Fibroblast of lung (primary cell): ENCODE data around the gene IL31RA. TPM values are rescaled to one million over a fixed set of nuclear protein-coding genes. Genes with fewer than 3 reads are reported as not detected.

Source experiments
- DNase-seq, 2 donors: peaks; one replicate each; pipeline versions ENCODE4 v3.0.0 to v3.0.0-alpha.2; 2010; ENCODE audit warnings: low read depth in 2 of 2
- H2AFZ ChIP-seq: 2 replicates; pipeline ENCODE4 v1.5.1; 2012; ENCODE audit warnings: low read length, control low read depth, inconsistent platforms
- H3K27ac ChIP-seq: 2 replicates; pipeline ENCODE4 v1.5.1; 2011; ENCODE audit warnings: low read length, control low read depth; ENCODE audit not compliant: insufficient read depth
- H3K27me3 ChIP-seq: 2 replicates; pipeline ENCODE4 v1.5.1; 2011; ENCODE audit warnings: mild to moderate bottlenecking, low read length; ENCODE audit not compliant: control insufficient read depth, insufficient read depth
- H3K36me3 ChIP-seq: 2 replicates; pipeline ENCODE4 v1.5.1; 2011; ENCODE audit warnings: low read length; ENCODE audit not compliant: control insufficient read depth, insufficient read depth
- H3K4me1 ChIP-seq: 2 replicates; pipeline ENCODE4 v1.5.1; 2011; ENCODE audit warnings: low read length; ENCODE audit not compliant: control insufficient read depth, insufficient read depth; ENCODE audit errors: extremely low read depth
- H3K4me2 ChIP-seq: 2 replicates; pipeline ENCODE4 v1.5.1; 2011; ENCODE audit warnings: low read length, control low read depth; ENCODE audit not compliant: insufficient read depth; ENCODE audit errors: extremely low read depth
- H3K4me3 ChIP-seq, 4 experiments: fragments of 200-600 bp in 1 of 4; sonication (generic) in 1 of 4; replicated peaks in 1 of 4; 2 replicates each; pipeline ENCODE4 v1.5.1; 2011 to 2016; ENCODE audit warnings: low read length in 4 of 4, low read depth in 3 of 4, mild to moderate bottlenecking in 3 of 4, control low read depth in 2 of 4, inconsistent platforms in 1 of 4, mixed read lengths in 1 of 4; ENCODE audit not compliant: insufficient read depth in 1 of 4; ENCODE audit errors: control extremely low read depth in 1 of 4
- H3K79me2 ChIP-seq: 2 replicates; pipeline ENCODE4 v1.5.1; 2012; ENCODE audit warnings: mild to moderate bottlenecking, low read length, inconsistent platforms; ENCODE audit not compliant: control insufficient read depth, insufficient read depth
- H3K9ac ChIP-seq: 2 replicates; pipeline ENCODE4 v1.5.1; 2011; ENCODE audit warnings: mild to moderate bottlenecking, low read length, control low read depth; ENCODE audit not compliant: insufficient read depth
- H3K9me3 ChIP-seq: 2 replicates; pipeline ENCODE4 v1.5.1; 2012; ENCODE audit warnings: low read depth, low read length; ENCODE audit not compliant: control insufficient read depth, insufficient read depth
- H4K20me1 ChIP-seq: 2 replicates; pipeline ENCODE4 v1.5.1; 2011; ENCODE audit warnings: low read length; ENCODE audit not compliant: control insufficient read depth, insufficient read depth; ENCODE audit errors: extremely low read depth
- CTCF ChIP-seq, 2 donors: IDR thresholded peaks in 1 of 2; conservative IDR thresholded peaks in 1 of 2; 1 replicate in 1 of 2; 2 replicates in 1 of 2; pipeline ENCODE4 v1.5.1; 2011 to 2012; ENCODE audit warnings: low read length in 2 of 2, control low read depth in 1 of 2, inconsistent platforms in 1 of 2, low read depth in 1 of 2, mild to moderate bottlenecking in 1 of 2
- EZH2 ChIP-seq: IDR thresholded peaks from 2 replicates; pipeline ENCODE4 v1.5.1; 2012; ENCODE audit warnings: low read length, control low read depth, mild to moderate bottlenecking; ENCODE audit errors: missing control alignments
- polyA plus RNA-seq, 2 donors: library from polyadenylated mRNA; depleted of rRNA in 1 of 2; stranded (reverse) in 1 of 2; unstranded in 1 of 2; fragments of >200 nt; gene quantifications; 2 replicates each; pipeline ENCODE4 v1.2.1, GENCODE V29; 2011 to 2012; ENCODE audit warnings: missing spikeins in 1 of 2
- total RNA-seq: library from RNA; depleted of rRNA; stranded (reverse); fragments of >200 nt; gene quantifications from 2 replicates; pipeline ENCODE4 v1.2.1, GENCODE V29; 2014

IL31RA gene
- total and polyA plus RNA-seq, 2 donors (not counting 1 experiment from before 2014, with no cell fraction given) = 0.28 to 2.6 TPM

GRCh38 chr5:55916986-55917385 is 65.8 kb downstream of the IL31RA start:
- H3K27ac ChIP-seq = no peak overlapping the region
- no peak for TF ChIP-seq CTCF (conservative IDR thresholded peaks at IDR 0.05 in 1 of 2, IDR thresholded peaks at IDR 0.05 in 1 of 2; ENCODE audit: low read depth in 1 of 2, low read length in 2 of 2)
- no peak for TF ChIP-seq EZH2
- H3K9me3 ChIP-seq = no peaks in the 10 kb centered on the region
- no peaks in the 10 kb centered on the region for H3K36me3 ChIP-seq
- no peak for DNase-seq
- no peak overlapping the region for H3K4me2 ChIP-seq
- H4K20me1 ChIP-seq = no peaks in the 10 kb centered on the region
- no peak overlapping the region for H3K4me3 ChIP-seq
- no peak overlapping the region for H2AFZ ChIP-seq
- no peak overlapping the region for H3K9ac ChIP-seq
- H3K79me2 ChIP-seq = no peaks in the 10 kb centered on the region
- H3K4me1 ChIP-seq = no peaks in the 10 kb centered on the region
- H3K27me3 ChIP-seq = no peaks in the 10 kb centered on the region

DNA sequence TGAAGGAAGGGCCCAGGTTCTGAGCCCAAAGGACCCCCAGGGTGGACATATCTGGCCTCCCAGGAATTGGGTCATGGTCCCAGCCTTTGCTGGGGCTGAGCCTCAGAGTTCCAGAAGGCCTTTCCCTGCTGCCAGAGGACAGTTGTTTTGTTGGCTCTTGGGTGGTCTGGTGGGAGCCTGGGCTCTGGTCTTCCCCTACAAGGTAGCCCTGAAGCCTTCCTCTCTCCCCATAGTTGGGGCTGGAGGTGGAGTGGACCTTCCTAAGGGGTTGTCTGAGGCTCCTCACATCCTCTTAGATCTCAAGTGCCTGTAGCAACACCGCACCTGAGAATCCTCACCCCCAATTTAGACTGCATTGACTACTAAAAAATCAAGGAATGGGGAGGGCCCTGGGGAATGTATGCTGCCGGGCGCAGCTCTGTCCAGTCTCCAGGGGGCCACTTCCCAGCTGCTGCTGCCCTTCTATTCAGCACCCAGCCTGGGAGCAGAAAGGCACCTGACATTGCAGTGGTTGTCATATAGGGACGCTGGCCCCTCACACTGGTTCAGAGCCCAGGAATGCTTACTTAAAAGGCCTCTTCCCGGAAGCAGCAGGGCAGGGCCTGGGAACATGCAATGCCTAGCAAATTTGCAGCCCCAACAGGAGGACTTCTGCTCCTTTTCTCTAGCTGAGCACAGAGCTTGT is 66.4 kb downstream of the IL31RA start:
- H3K4me1 ChIP-seq = no peaks in the 10 kb centered on the region
- no peak overlapping the region for H3K4me2 ChIP-seq
- no peaks in the 10 kb centered on the region for H3K9me3 ChIP-seq
- no peak overlapping the region for H3K9ac ChIP-seq
- H3K36me3 ChIP-seq = no peaks in the 10 kb centered on the region
- H3K4me3 ChIP-seq = no peak overlapping the region
- no peaks in the 10 kb centered on the region for H4K20me1 ChIP-seq
- no peaks in the 10 kb centered on the region for H3K79me2 ChIP-seq
- TF ChIP-seq EZH2 = no peak
- no peak for DNase-seq
- H3K27ac ChIP-seq = no peak overlapping the region
- H3K27me3 ChIP-seq = no peaks in the 10 kb centered on the region
- no peak overlapping the region for H2AFZ ChIP-seq

DNA sequence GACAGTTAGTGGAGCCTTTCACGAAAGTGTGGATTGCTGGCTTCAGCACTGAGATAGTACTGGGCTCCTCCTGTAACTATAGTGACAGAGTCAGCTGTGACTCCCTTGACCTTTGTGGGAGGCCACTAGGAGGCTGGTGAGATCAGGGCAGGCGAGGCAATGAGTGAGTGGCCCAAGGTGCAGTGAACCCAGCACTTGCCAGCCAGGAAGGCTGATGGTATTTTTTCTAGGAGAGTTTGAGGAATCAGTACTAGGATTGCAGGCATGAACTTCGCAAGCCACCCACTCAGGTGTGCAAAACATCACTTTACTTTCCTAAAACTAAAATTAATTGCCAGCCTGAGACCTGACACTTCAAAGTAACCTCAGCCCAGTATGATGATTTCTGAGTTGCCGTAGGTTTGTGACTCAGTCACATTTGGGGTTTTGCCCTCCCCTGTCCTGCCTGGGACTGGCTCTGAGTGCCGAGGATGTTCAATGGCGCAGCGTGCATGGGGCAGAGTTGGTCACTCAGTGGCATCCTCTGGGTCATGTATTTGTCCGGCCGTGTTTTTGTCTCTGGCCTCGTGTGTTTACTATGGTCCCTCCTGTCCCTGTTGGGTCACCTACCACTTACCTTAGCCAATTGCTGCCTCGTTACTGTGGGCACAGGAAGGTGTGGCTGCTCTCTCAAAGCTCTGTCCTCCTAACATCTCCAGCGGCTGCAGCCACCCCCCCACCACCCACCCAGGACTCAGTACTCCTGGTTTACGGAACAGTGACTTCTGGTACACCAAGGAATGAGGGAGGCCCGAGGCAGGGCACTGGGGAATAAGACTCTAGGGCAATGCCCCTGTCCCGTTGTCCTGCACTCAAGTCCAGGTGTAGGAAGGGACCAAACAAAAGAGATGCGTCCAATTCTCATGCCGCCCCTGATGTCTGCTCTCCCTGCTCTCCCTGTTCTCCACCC is 67.2 kb downstream of the IL31RA start:
- Histone ChIP-seq H3K36me3 (no peaks in the 10 kb centered on the region), H3K9ac (no peak overlapping the region), H3K4me3 (no peak overlapping the region), H4K20me1 (no peaks in the 10 kb centered on the region), H3K27ac (no peak overlapping the region), H3K9me3 (no peaks in the 10 kb centered on the region), H3K4me1 (no peaks in the 10 kb centered on the region), H3K27me3 (no peaks in the 10 kb centered on the region), H3K79me2 (no peaks in the 10 kb centered on the region), H2AFZ (no peak overlapping the region), H3K4me2 (no peak overlapping the region)
- no peak for DNase-seq
- TF ChIP-seq EZH2 (no peak), CTCF (conservative IDR thresholded peaks at IDR 0.05 in 1 of 2, IDR thresholded peaks at IDR 0.05 in 1 of 2; ENCODE audit: low read depth in 1 of 2, low read length in 2 of 2) (no peak)
